Right lobe of liver (tissue), 4 donors: ENCODE measurements around the gene BCL2A1.

ENCODE experiments used
- CTCF ChIP-seq, 4 donors: fragments of 200-600 bp in 3 of 4; fragments of 450-650 bp in 1 of 4; IDR thresholded peaks; one replicate each; pipeline versions ENCODE4 v1.5.1 to v1.8.0; 2016 to 2022; ENCODE audit warnings: antibody characterized with exemption in 4 of 4, mild to moderate bottlenecking in 2 of 4
- POLR2A ChIP-seq: fragments of 450-650 bp; IDR thresholded peaks from one replicate; pipeline ENCODE4 v1.6.1; 2017; ENCODE audit warnings: antibody characterized with exemption, mild to moderate bottlenecking
- donor health status: DM: no; HTN: no; CAD: no.
- donor health status: DM: no; HTN: no; CAD: no.
- donor health status: DM: no; HTN: yes; CAD: no.

GRCh38 chr15:79991826-79992225, 20.8 kb upstream of the BCL2A1 start:
- TF ChIP-seq CTCF (IDR thresholded peaks at IDR 0.05) (no peak), POLR2A (no peak)
